Measurements from ENCODE around the gene DOK4. TPM values are rescaled to one million over a fixed set of nuclear protein-coding genes. Genes with fewer than 3 reads are reported as not detected.
"Not testable (repeated sequence)": the region's sequence is repeated elsewhere in the genome, so short reads cannot be mapped to it uniquely, and the experiment has no call there.

Gene DOK4
- total and polyA plus RNA-seq, 4 donors: 26.4 to 54.1 (median 40.0) TPM

DNA sequence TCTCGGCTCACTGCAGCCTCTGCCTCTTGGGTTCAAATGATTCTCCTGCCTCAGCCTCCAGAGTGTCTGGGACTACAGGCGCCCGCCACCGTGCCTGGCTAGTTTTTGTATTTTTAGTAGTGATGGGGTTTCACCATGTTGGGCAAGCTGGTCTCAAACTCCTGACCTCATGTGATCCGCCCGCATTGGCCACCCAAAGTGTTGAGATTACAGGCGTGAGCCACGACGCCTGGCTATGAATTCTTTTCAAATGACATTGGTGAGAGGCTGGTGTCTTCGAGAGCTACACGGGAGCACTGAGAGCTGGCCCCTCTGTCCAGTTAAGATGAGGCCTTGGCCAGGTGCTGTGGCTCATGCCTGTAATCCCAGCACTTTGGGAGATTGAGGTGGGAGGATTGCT is 13.6 kb upstream of the DOK4 start:
- DNase-seq; H3K4me3 ChIP-seq (ENCODE audit: low read length in 2 of 2); H3K36me3 ChIP-seq (ENCODE audit: control insufficient read depth in 1 of 2, insufficient read depth in 2 of 2, low read length in 1 of 2); intact Hi-C loops (cut with DNase I); H3K27ac ChIP-seq (ENCODE audit: low read depth in 1 of 2, low read length in 2 of 2); H3K9me3 ChIP-seq (ENCODE audit: control insufficient read depth, low read length); H3K4me1 ChIP-seq (ENCODE audit: control insufficient read depth in 1 of 2, insufficient read depth in 2 of 2, low read length in 2 of 2); H3K27me3 ChIP-seq (ENCODE audit: control insufficient read depth in 1 of 2, insufficient read depth in 2 of 2, low read length in 1 of 2); ATAC-seq (ENCODE audit: low FRiP score): not testable (repeated sequence)
- 91 to 92% methylated on average over 11 of the region's 11 CpGs for WGBS, 2 donors

- intact Hi-C loops (cut with DNase I): no loop called here
- Histone ChIP-seq H3K9me3 (ENCODE audit: control insufficient read depth, low read length) (no peaks in the 10 kb centered on the region), H3K4me3 (ENCODE audit: low read length in 2 of 2) (no peak overlapping the region), H3K4me1 (ENCODE audit: control insufficient read depth in 1 of 2, insufficient read depth in 2 of 2, low read length in 2 of 2) (no peaks in the 10 kb centered on the region), H3K27ac (ENCODE audit: low read depth in 1 of 2, low read length in 2 of 2) (no peak overlapping the region), H3K36me3 (ENCODE audit: control insufficient read depth in 1 of 2, insufficient read depth in 2 of 2, low read length in 1 of 2) (no peaks in the 10 kb centered on the region), H3K27me3 (ENCODE audit: control insufficient read depth in 1 of 2, insufficient read depth in 2 of 2, low read length in 1 of 2) (no peaks in the 10 kb centered on the region)
- no peak for DNase-seq
- ATAC-seq (ENCODE audit: low FRiP score): no peak
- WGBS, 2 donors: 95 to 96% methylated on average over 4 of the region's 4 CpGs
These were observed 11.7 kb upstream of the DOK4 start for GRCh38 chr16:57498031-57498430.

- WGBS, 2 donors: 75 to 84% methylated on average over 13 of the region's 13 CpGs
- no peak for ATAC-seq (ENCODE audit: low FRiP score)
- DNase-seq: no peak
These were observed 10.8 kb upstream of the DOK4 start for GRCh38 chr16:57497121-57497520.

GRCh38 chr16:57493767-57494166 is 7.5 kb upstream of the DOK4 start:
- Histone ChIP-seq H3K27me3 (ENCODE audit: control insufficient read depth in 1 of 2, insufficient read depth in 2 of 2, low read length in 1 of 2) (no peaks in the 10 kb centered on the region), H3K9me3 (ENCODE audit: control insufficient read depth, low read length) (no peaks in the 10 kb centered on the region), H3K36me3 (ENCODE audit: control insufficient read depth in 1 of 2, insufficient read depth in 2 of 2, low read length in 1 of 2) (no peaks in the 10 kb centered on the region), H3K4me3 (ENCODE audit: low read length in 2 of 2) (no peak overlapping the region), H3K4me1 (ENCODE audit: control insufficient read depth in 1 of 2, insufficient read depth in 2 of 2, low read length in 2 of 2) (no peaks in the 10 kb centered on the region), H3K27ac (ENCODE audit: low read depth in 1 of 2, low read length in 2 of 2) (no peak overlapping the region)
- DNase-seq (no peak), ATAC-seq (ENCODE audit: low FRiP score) (no peak)
- intact Hi-C loops (cut with DNase I): no loop called here
- 94 to 95% methylated on average over 4 of the region's 4 CpGs for WGBS, 2 donors

More at GRCh38 chr16:57497121-57497520, 10.8 kb upstream of the DOK4 start:
- Histone ChIP-seq H3K9me3 (ENCODE audit: control insufficient read depth, low read length) (no peaks in the 10 kb centered on the region), H3K4me1 (ENCODE audit: control insufficient read depth in 1 of 2, insufficient read depth in 2 of 2, low read length in 2 of 2) (no peaks in the 10 kb centered on the region), H3K27me3 (ENCODE audit: control insufficient read depth in 1 of 2, insufficient read depth in 2 of 2, low read length in 1 of 2) (no peaks in the 10 kb centered on the region), H3K27ac (ENCODE audit: low read depth in 1 of 2, low read length in 2 of 2) (no peak overlapping the region), H3K36me3 (ENCODE audit: control insufficient read depth in 1 of 2, insufficient read depth in 2 of 2, low read length in 1 of 2) (no peaks in the 10 kb centered on the region), H3K4me3 (ENCODE audit: low read length in 2 of 2) (no peak overlapping the region)
- intact Hi-C loops (cut with DNase I): no loop called here

GRCh38 chr16:57489229-57489628 is 2.9 kb upstream of the DOK4 start:
- 90 to 98% methylated on average over 5 of the region's 5 CpGs for WGBS, 2 donors
- H3K9me3 ChIP-seq (ENCODE audit: control insufficient read depth, low read length): no peaks in the 10 kb centered on the region
- no peak overlapping the region for H3K4me3 ChIP-seq (ENCODE audit: low read length in 2 of 2)
- intact Hi-C loops (cut with DNase I): no loop called here
- DNase-seq: peak in 1 of 2 donors; percentile 26
- no peaks in the 10 kb centered on the region for H3K4me1 ChIP-seq (ENCODE audit: control insufficient read depth in 1 of 2, insufficient read depth in 2 of 2, low read length in 2 of 2)
- no peak for ATAC-seq (ENCODE audit: low FRiP score)
- H3K27ac ChIP-seq (ENCODE audit: low read depth in 1 of 2, low read length in 2 of 2): no peak overlapping the region
- H3K36me3 ChIP-seq (ENCODE audit: control insufficient read depth in 1 of 2, insufficient read depth in 2 of 2, low read length in 1 of 2): no peaks in the 10 kb centered on the region
- no peaks in the 10 kb centered on the region for H3K27me3 ChIP-seq (ENCODE audit: control insufficient read depth in 1 of 2, insufficient read depth in 2 of 2, low read length in 1 of 2)

- Histone ChIP-seq H3K9me3 (ENCODE audit: control insufficient read depth, low read length) (no peaks in the 10 kb centered on the region), H3K4me1 (ENCODE audit: control insufficient read depth in 1 of 2, insufficient read depth in 2 of 2, low read length in 2 of 2) (no peaks in the 10 kb centered on the region), H3K27ac (ENCODE audit: low read depth in 1 of 2, low read length in 2 of 2) (peak overlapping the region in 1 of 2 donors; percentile 64), H3K27me3 (ENCODE audit: control insufficient read depth in 1 of 2, insufficient read depth in 2 of 2, low read length in 1 of 2) (no peaks in the 10 kb centered on the region), H3K4me3 (ENCODE audit: low read length in 2 of 2) (peak overlapping the region in 1 of 2 donors; percentile 52), H3K36me3 (ENCODE audit: control insufficient read depth in 1 of 2, insufficient read depth in 2 of 2, low read length in 1 of 2) (no peaks in the 10 kb centered on the region)
- DNase-seq (peak in 1 of 2 donors; percentile 77), ATAC-seq (ENCODE audit: low FRiP score) (peak; percentile 16)
- 70 to 71% methylated on average over 8 of the region's 8 CpGs for WGBS, 2 donors
- intact Hi-C loops (cut with DNase I): loop anchor here in 1 of 2 donors (2.0 kb wide), 2 partner anchors 24 to 40 kb away; partner anchors contain the start of genes CIAPIN1, COQ9 and POLR2C
These were observed 853 bp upstream of the DOK4 start for GRCh38 chr16:57486858-57487834.

GRCh38 chr16:57485091-57485915 is 990 bp downstream of the DOK4 start:
- peak overlapping the region; percentile 52 to 95 for H3K4me3 ChIP-seq (ENCODE audit: low read length in 2 of 2)
- H3K9me3 ChIP-seq (ENCODE audit: control insufficient read depth, low read length): no peaks in the 10 kb centered on the region
- WGBS, 2 donors: 38 to 45% methylated on average over 13 to 14 of the region's 14 CpGs
- no peaks in the 10 kb centered on the region for H3K36me3 ChIP-seq (ENCODE audit: control insufficient read depth in 1 of 2, insufficient read depth in 2 of 2, low read length in 1 of 2)
- no peaks in the 10 kb centered on the region for H3K27me3 ChIP-seq (ENCODE audit: control insufficient read depth in 1 of 2, insufficient read depth in 2 of 2, low read length in 1 of 2)
- DNase-seq: peak; percentile 58 to 77
- peak; percentile 2 for ATAC-seq (ENCODE audit: low FRiP score)
- H3K4me1 ChIP-seq (ENCODE audit: control insufficient read depth in 1 of 2, insufficient read depth in 2 of 2, low read length in 2 of 2): no peaks in the 10 kb centered on the region
- peak overlapping the region; percentile 8 to 93 for H3K27ac ChIP-seq (ENCODE audit: low read depth in 1 of 2, low read length in 2 of 2)
- intact Hi-C loops (cut with DNase I): no loop called here

DNA sequence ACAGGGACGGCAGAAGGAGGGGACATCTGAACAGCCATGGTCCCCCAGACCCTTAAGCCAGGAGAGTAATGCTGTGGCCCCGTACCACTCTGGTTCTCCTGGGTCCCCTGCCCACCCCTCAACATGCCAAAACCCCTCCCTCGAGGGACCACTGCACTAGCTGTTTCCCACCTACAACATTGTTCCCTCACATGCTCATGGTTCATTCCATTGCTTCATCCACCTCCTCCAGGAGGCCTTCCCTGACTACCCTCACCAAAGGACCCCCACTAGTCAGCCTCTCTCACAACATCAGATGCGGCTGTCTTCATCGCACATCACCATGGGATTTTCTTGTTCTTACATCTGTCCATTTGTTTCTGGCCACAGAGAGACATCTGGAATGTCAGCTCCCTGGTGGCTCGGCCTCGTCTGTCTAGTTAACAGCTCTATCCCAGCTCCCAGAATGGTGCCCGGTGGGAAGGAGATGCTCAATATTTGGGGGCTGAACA is 1.7 kb downstream of the DOK4 start:
- H3K9me3 ChIP-seq (ENCODE audit: control insufficient read depth, low read length): no peaks in the 10 kb centered on the region
- no peaks in the 10 kb centered on the region for H3K4me1 ChIP-seq (ENCODE audit: control insufficient read depth in 1 of 2, insufficient read depth in 2 of 2, low read length in 2 of 2)
- DNase-seq (peak in 1 of 2 donors; percentile 24), ATAC-seq (ENCODE audit: low FRiP score) (no peak)
- peak overlapping the region in 1 of 2 donors; percentile 8 for H3K27ac ChIP-seq (ENCODE audit: low read depth in 1 of 2, low read length in 2 of 2)
- no peaks in the 10 kb centered on the region for H3K36me3 ChIP-seq (ENCODE audit: control insufficient read depth in 1 of 2, insufficient read depth in 2 of 2, low read length in 1 of 2)
- intact Hi-C loops (cut with DNase I): no loop called here
- no peak overlapping the region for H3K4me3 ChIP-seq (ENCODE audit: low read length in 2 of 2)
- no peaks in the 10 kb centered on the region for H3K27me3 ChIP-seq (ENCODE audit: control insufficient read depth in 1 of 2, insufficient read depth in 2 of 2, low read length in 1 of 2)
- 86 to 89% methylated on average over 8 of the region's 8 CpGs for WGBS, 2 donors

Data from aorta (tissue), 5 donors.